SJCRH30 (cell line): ENCODE measurements around the gene AXDND1. TPM values are rescaled to one million over a fixed set of nuclear protein-coding genes. Genes with fewer than 3 reads are reported as not detected.
A peak's percentile ranks its signal among the peaks of the same experiment; 100 is the strongest.

Experiments
- DNase-seq, 2 experiments: peaks; one replicate each; pipeline ENCODE4 v3.0.0-alpha.2; 2015 to 2020
- H3K27ac ChIP-seq: fragments of 250-450 bp; sonication (Bioruptor Pico); 2 replicates; pipeline ENCODE4 v1.5.1; 2020; ENCODE audit warnings: mild to moderate bottlenecking, moderate library complexity
- H3K27me3 ChIP-seq: fragments of 250-450 bp; sonication (Bioruptor Pico); 2 replicates; pipeline ENCODE4 v1.5.1; 2020; ENCODE audit warnings: mild to moderate bottlenecking, moderate library complexity
- H3K36me3 ChIP-seq: fragments of 250-450 bp; sonication (Bioruptor Pico); 2 replicates; pipeline ENCODE4 v1.5.1; 2020; ENCODE audit warnings: mild to moderate bottlenecking, moderate library complexity
- H3K4me1 ChIP-seq: fragments of 250-450 bp; sonication (Bioruptor Pico); 2 replicates; pipeline ENCODE4 v1.5.1; 2020; ENCODE audit warnings: mild to moderate bottlenecking, moderate library complexity
- H3K4me3 ChIP-seq: fragments of 250-450 bp; sonication (Bioruptor Pico); 2 replicates; pipeline ENCODE4 v1.5.1; 2020; ENCODE audit warnings: mild to moderate bottlenecking, moderate library complexity
- H3K9me3 ChIP-seq: fragments of 250-450 bp; sonication (Bioruptor Pico); replicated peaks from 2 replicates; pipeline ENCODE4 v1.5.1; 2020; ENCODE audit warnings: mild to moderate bottlenecking, moderate library complexity
- total RNA-seq: library from RNA; depleted of rRNA; stranded (reverse); fragments of >200 nt; shearing (Covaris generic); gene quantifications from 2 replicates; pipeline ENCODE4 v1.2.3, GENCODE V29; 2014; rRNA removed

Gene AXDND1
- total RNA-seq: 0.14 TPM in 1 of 2 replicates, not detected in the other

- H3K36me3 ChIP-seq: no peaks in the 10 kb centered on the region
- no peaks in the 10 kb centered on the region for H3K9me3 ChIP-seq
- H3K4me3 ChIP-seq: peak within 1 kb of the TSS; percentile 71
- H3K4me1 ChIP-seq: no peaks in the 10 kb centered on the region
- peak; percentile 84 to 87 for DNase-seq
- peak within 1 kb of the TSS; percentile 89 for H3K27ac ChIP-seq
- H3K27me3 ChIP-seq: no peaks in the 10 kb centered on the region
Measured at GRCh38 chr1:179365342-179366092, at the start of gene AXDND1. Gene AXDND1, plus strand, starts transcription at chr1:179365971. Its CDS starts 539 bp downstream, at chr1:179366510.

- no peak overlapping the region for H3K27ac ChIP-seq
- no peaks in the 10 kb centered on the region for H3K27me3 ChIP-seq
- no peaks in the 10 kb centered on the region for H3K4me1 ChIP-seq
- 0 out of 2 replicates have a peak, but pooled peaks cover 2% of the 10 kb centered on the region for H3K9me3 ChIP-seq
- no peak overlapping the region for H3K4me3 ChIP-seq
- peaks cover 25% of the 10 kb centered on the region for H3K36me3 ChIP-seq
- DNase-seq: no peak
Measured at GRCh38 chr1:179318491-179318890, 47.3 kb upstream of the AXDND1 start.

GRCh38 chr1:179321533-179322216 lies 44.1 kb upstream of the AXDND1 start:
- Histone ChIP-seq H3K4me1 (no peaks in the 10 kb centered on the region), H3K27ac (no peak overlapping the region), H3K9me3 (0 out of 2 replicates have a peak, but pooled peaks cover 2% of the 10 kb centered on the region), H3K36me3 (peaks cover 24% of the 10 kb centered on the region), H3K27me3 (no peaks in the 10 kb centered on the region), H3K4me3 (no peak overlapping the region)
- DNase-seq: no peak

- H3K27ac ChIP-seq: no peak overlapping the region
- H3K36me3 ChIP-seq: peaks cover 20% of the 10 kb centered on the region
- no peaks in the 10 kb centered on the region for H3K4me1 ChIP-seq
- H3K27me3 ChIP-seq: no peaks in the 10 kb centered on the region
- no peak overlapping the region for H3K4me3 ChIP-seq
- DNase-seq: no peak
- H3K9me3 ChIP-seq: 0 out of 2 replicates have a peak, but pooled peaks cover 2% of the 10 kb centered on the region
Measured at GRCh38 chr1:179322557-179322956, 43.2 kb upstream of the AXDND1 start.

- H3K4me3 ChIP-seq: no peak overlapping the region
- H3K27ac ChIP-seq: no peak overlapping the region
- H3K36me3 ChIP-seq: peaks cover 20% of the 10 kb centered on the region
- no peak for DNase-seq
- H3K27me3 ChIP-seq: no peaks in the 10 kb centered on the region
- no peaks in the 10 kb centered on the region for H3K4me1 ChIP-seq
- H3K9me3 ChIP-seq: 0 out of 2 replicates have a peak, but pooled peaks cover 2% of the 10 kb centered on the region
Measured at GRCh38 chr1:179323436-179323835, 42.3 kb upstream of the AXDND1 start.

- Histone ChIP-seq H3K27ac (no peak overlapping the region), H3K4me3 (no peak overlapping the region), H3K36me3 (peaks cover 13% of the 10 kb centered on the region), H3K4me1 (no peaks in the 10 kb centered on the region), H3K9me3 (0 out of 2 replicates have a peak, but pooled peaks cover 2% of the 10 kb centered on the region), H3K27me3 (no peaks in the 10 kb centered on the region)
- DNase-seq: no peak
Measured at GRCh38 chr1:179325836-179326235, 39.9 kb upstream of the AXDND1 start.

- no peaks in the 10 kb centered on the region for H3K27me3 ChIP-seq
- no peaks in the 10 kb centered on the region for H3K4me1 ChIP-seq
- no peaks in the 10 kb centered on the region for H3K9me3 ChIP-seq
- peaks cover 8% of the 10 kb centered on the region for H3K36me3 ChIP-seq
- H3K4me3 ChIP-seq: no peak overlapping the region
- no peak for DNase-seq
- no peak overlapping the region for H3K27ac ChIP-seq
Measured at GRCh38 chr1:179326746-179327145, 39.0 kb upstream of the AXDND1 start.

GRCh38 chr1:179327196-179327595 lies 38.6 kb upstream of the AXDND1 start:
- Histone ChIP-seq H3K36me3 (peaks cover 8% of the 10 kb centered on the region), H3K27me3 (no peaks in the 10 kb centered on the region), H3K27ac (no peak overlapping the region), H3K9me3 (no peaks in the 10 kb centered on the region), H3K4me1 (no peaks in the 10 kb centered on the region), H3K4me3 (no peak overlapping the region)
- DNase-seq: no peak

- Histone ChIP-seq H3K27ac (no peak overlapping the region), H3K36me3 (peaks cover 8% of the 10 kb centered on the region), H3K27me3 (no peaks in the 10 kb centered on the region), H3K4me1 (no peaks in the 10 kb centered on the region), H3K9me3 (no peaks in the 10 kb centered on the region), H3K4me3 (no peak overlapping the region)
- DNase-seq: no peak
Measured at GRCh38 chr1:179327679-179328078, 38.1 kb upstream of the AXDND1 start.

- H3K9me3 ChIP-seq: no peaks in the 10 kb centered on the region
- DNase-seq: no peak
- no peaks in the 10 kb centered on the region for H3K27me3 ChIP-seq
- no peak overlapping the region for H3K27ac ChIP-seq
- H3K4me3 ChIP-seq: no peak overlapping the region
- H3K36me3 ChIP-seq: peaks cover 3% of the 10 kb centered on the region; the same call in 1 of the 2 replicates
- H3K4me1 ChIP-seq: no peaks in the 10 kb centered on the region
Measured at GRCh38 chr1:179329862-179330261, 35.9 kb upstream of the AXDND1 start.

GRCh38 chr1:179334440-179334839 lies 31.3 kb upstream of the AXDND1 start:
- H3K9me3 ChIP-seq: no peaks in the 10 kb centered on the region
- no peak overlapping the region for H3K4me3 ChIP-seq
- no peak overlapping the region for H3K27ac ChIP-seq
- peaks cover 11% of the 10 kb centered on the region; the same call in 1 of the 2 replicates for H3K36me3 ChIP-seq
- H3K27me3 ChIP-seq: no peaks in the 10 kb centered on the region
- no peak for DNase-seq
- H3K4me1 ChIP-seq: no peaks in the 10 kb centered on the region

- Histone ChIP-seq H3K9me3 (no peaks in the 10 kb centered on the region), H3K27ac (no peak overlapping the region), H3K27me3 (no peaks in the 10 kb centered on the region), H3K4me3 (no peak overlapping the region), H3K36me3 (peaks cover 15% of the 10 kb centered on the region), H3K4me1 (no peaks in the 10 kb centered on the region)
- no peak for DNase-seq
Measured at GRCh38 chr1:179337288-179337687, 28.5 kb upstream of the AXDND1 start.

GRCh38 chr1:179337942-179338560 lies 27.7 kb upstream of the AXDND1 start:
- H3K27me3 ChIP-seq: no peaks in the 10 kb centered on the region
- DNase-seq: no peak
- H3K36me3 ChIP-seq: peaks cover 19% of the 10 kb centered on the region
- no peaks in the 10 kb centered on the region for H3K9me3 ChIP-seq
- no peak overlapping the region for H3K4me3 ChIP-seq
- H3K4me1 ChIP-seq: no peaks in the 10 kb centered on the region
- H3K27ac ChIP-seq: no peak overlapping the region

- Histone ChIP-seq H3K4me3 (no peak overlapping the region), H3K4me1 (no peaks in the 10 kb centered on the region), H3K9me3 (no peaks in the 10 kb centered on the region), H3K36me3 (peaks cover 20% of the 10 kb centered on the region), H3K27me3 (no peaks in the 10 kb centered on the region), H3K27ac (no peak overlapping the region)
- no peak for DNase-seq
Measured at GRCh38 chr1:179340918-179341317, 24.9 kb upstream of the AXDND1 start.
